Neural cell (in vitro differentiated cells): ENCODE results near the gene HLCS. TPM values are rescaled to one million over a fixed set of nuclear protein-coding genes. Genes with fewer than 3 reads are reported as not detected.

ENCODE experiments used
- H2AFZ ChIP-seq: fragments of 200-600, 300-800 bp; sonication (generic), shearing (Covaris generic); 2 replicates; pipeline ENCODE4 v1.6.0; 2014; ENCODE audit warnings: low read depth, mild to moderate bottlenecking, antibody characterized with exemption, low read length, moderate library complexity
- H3F3A ChIP-seq: fragments of 200-600 bp; shearing (Covaris generic); 2 replicates; pipeline ENCODE4 v1.6.1; 2016; ENCODE audit warnings: mild to moderate bottlenecking, moderate library complexity, mixed read lengths, antibody characterized with exemption, low read length; ENCODE audit not compliant: insufficient read depth, poor library complexity, severe bottlenecking
- H3K27ac ChIP-seq: fragments of 200-600, 300-800 bp; sonication (generic), shearing (Covaris generic); 2 replicates; pipeline ENCODE4 v1.5.1; 2014; ENCODE audit warnings: mild to moderate bottlenecking, low read length, moderate library complexity
- H3K27me3 ChIP-seq: fragments of 300-800, 200-600 bp; sonication (generic), shearing (Covaris generic); 2 replicates; pipeline ENCODE4 v1.6.0; 2014; ENCODE audit warnings: mild to moderate bottlenecking, low read depth, low read length, moderate library complexity; ENCODE audit not compliant: insufficient read depth
- H3K36me3 ChIP-seq: fragments of 300-800, 200-600 bp; sonication (generic), shearing (Covaris generic); 2 replicates; pipeline ENCODE4 v1.5.1; 2014; ENCODE audit warnings: mild to moderate bottlenecking, antibody characterized with exemption, low read length, moderate library complexity; ENCODE audit not compliant: insufficient read depth
- H3K4me2 ChIP-seq: fragments of 300-800, 200-600 bp; sonication (generic), shearing (Covaris generic); 2 replicates; pipeline ENCODE4 v1.6.0; 2014; ENCODE audit warnings: mild to moderate bottlenecking, low read length
- H3K4me3 ChIP-seq: fragments of 300-800, 200-600 bp; sonication (generic), shearing (Covaris generic); 2 replicates; pipeline ENCODE4 v1.5.1; 2014; ENCODE audit warnings: mild to moderate bottlenecking, low read length, moderate library complexity
- H3K79me2 ChIP-seq: fragments of 200-600 bp; shearing (Covaris generic); replicated peaks from 2 replicates; pipeline ENCODE4 v1.6.0; 2014; ENCODE audit warnings: mild to moderate bottlenecking, low read length, moderate library complexity; ENCODE audit not compliant: insufficient read depth
- H3K9ac ChIP-seq: fragments of 300-800, 200-600 bp; sonication (generic), shearing (Covaris generic); 2 replicates; pipeline ENCODE4 v1.6.1; 2016; ENCODE audit warnings: mild to moderate bottlenecking, low read length, mixed read lengths
- H3K9me2 ChIP-seq: fragments of 200-600 bp; shearing (Covaris generic); 2 replicates; pipeline ENCODE4 v1.6.1; 2016; ENCODE audit warnings: mild to moderate bottlenecking, low read length, mixed read lengths; ENCODE audit not compliant: insufficient read depth
- H3K9me3 ChIP-seq: fragments of 200-600, 300-800 bp; sonication (generic), shearing (Covaris generic); 2 replicates; pipeline ENCODE4 v1.6.1; 2016; ENCODE audit warnings: mild to moderate bottlenecking, mixed run types, low read length, moderate library complexity, mixed read lengths
- H4K20me1 ChIP-seq: fragments of 200-600 bp; shearing (Covaris generic); 2 replicates; pipeline ENCODE4 v1.6.1; 2016; ENCODE audit warnings: mild to moderate bottlenecking, mixed run types; ENCODE audit not compliant: insufficient read depth
- EP300 ChIP-seq: fragments of 450-650 bp; conservative IDR thresholded peaks from 2 replicates; pipeline ENCODE4 v1.6.1; 2014; ENCODE audit warnings: antibody characterized with exemption, mild to moderate bottlenecking, moderate library complexity; ENCODE audit not compliant: poor library complexity, severe bottlenecking
- EZH2 ChIP-seq: fragments of 200-600, 300-800 bp; shearing (Covaris generic), sonication (generic); IDR thresholded peaks from 2 replicates; pipeline ENCODE4 v1.6.1; 2014; ENCODE audit warnings: antibody characterized with exemption, low read length, borderline replicate concordance, mild to moderate bottlenecking; ENCODE audit not compliant: insufficient read depth, poor library complexity, severe bottlenecking
- MXI1 ChIP-seq: fragments of 450-650 bp; conservative IDR thresholded peaks from 2 replicates; pipeline ENCODE4 v1.6.1; 2014; ENCODE audit warnings: antibody characterized with exemption, mild to moderate bottlenecking; ENCODE audit not compliant: poor library complexity, severe bottlenecking
- POLR2AphosphoS5 ChIP-seq: IDR thresholded peaks from 2 replicates; pipeline ENCODE4 v1.6.1; 2012
- RAD21 ChIP-seq: fragments of 450-650 bp; conservative IDR thresholded peaks from 2 replicates; pipeline ENCODE4 v1.6.1; 2014; ENCODE audit warnings: antibody characterized with exemption, mild to moderate bottlenecking, moderate library complexity
- SMC3 ChIP-seq: fragments of 450-650 bp; conservative IDR thresholded peaks from 2 replicates; pipeline ENCODE4 v1.6.1; 2014; ENCODE audit warnings: antibody characterized with exemption, mild to moderate bottlenecking, moderate library complexity; ENCODE audit not compliant: poor library complexity
- TAF1 ChIP-seq: IDR thresholded peaks from 2 replicates; pipeline ENCODE4 v1.6.1; 2012; ENCODE audit warnings: low read depth
- polyA plus RNA-seq: library from polyadenylated mRNA; depleted of rRNA; stranded (reverse); fragments of >200 nt; gene quantifications from 2 replicates; pipeline ENCODE4 v1.2.3, GENCODE V29; 2014
- TF ChIP-seq, protein P1 (sequence below): fragments of 450-650 bp; IDR thresholded peaks from 2 replicates; pipeline ENCODE4 v1.5.1; 2014; ENCODE audit warnings: antibody characterized with exemption, mild to moderate bottlenecking, moderate library complexity; ENCODE audit not compliant: poor library complexity, severe bottlenecking
- TF ChIP-seq, protein P2 (sequence below): IDR thresholded peaks from 2 replicates; pipeline ENCODE4 v1.6.1; 2012; ENCODE audit warnings: borderline replicate concordance

Gene HLCS
- polyA plus RNA-seq, 1 donor from 2014 or later, result 12.1 TPM

DNA sequence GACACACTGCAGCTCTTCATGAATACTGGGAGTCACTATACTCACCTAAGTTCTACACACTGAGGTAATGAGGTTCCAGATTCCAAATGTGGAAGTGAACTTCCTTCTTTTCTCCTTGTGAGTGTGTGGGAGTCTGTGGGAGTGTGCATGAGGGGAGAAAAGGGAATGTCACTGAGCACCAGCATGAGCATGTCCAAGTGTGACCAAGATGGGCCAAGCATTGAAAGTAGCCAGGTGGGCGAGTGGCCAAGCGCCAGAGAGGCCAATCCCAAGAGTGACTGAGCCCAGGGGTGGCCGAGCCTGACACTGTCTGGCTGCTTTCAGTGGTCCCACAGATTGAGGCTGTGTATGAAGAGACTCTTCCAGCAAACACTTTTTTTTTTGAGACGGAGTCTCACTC is 132.3 kb downstream of the HLCS start:
- no peaks in the 10 kb centered on the region for H3K79me2 ChIP-seq
- H2AFZ ChIP-seq, result no peak overlapping the region
- no peak overlapping the region for H3K4me3 ChIP-seq
- no peaks in the 10 kb centered on the region for H3K9me3 ChIP-seq
- no peak overlapping the region for H3K4me2 ChIP-seq
- TF ChIP-seq EZH2 (no peak), SMC3 (no peak), RAD21 (no peak), MXI1 (no peak), TAF1 (no peak), EP300 (no peak), POLR2AphosphoS5 (no peak)
- TF ChIP-seq, protein P1, sequence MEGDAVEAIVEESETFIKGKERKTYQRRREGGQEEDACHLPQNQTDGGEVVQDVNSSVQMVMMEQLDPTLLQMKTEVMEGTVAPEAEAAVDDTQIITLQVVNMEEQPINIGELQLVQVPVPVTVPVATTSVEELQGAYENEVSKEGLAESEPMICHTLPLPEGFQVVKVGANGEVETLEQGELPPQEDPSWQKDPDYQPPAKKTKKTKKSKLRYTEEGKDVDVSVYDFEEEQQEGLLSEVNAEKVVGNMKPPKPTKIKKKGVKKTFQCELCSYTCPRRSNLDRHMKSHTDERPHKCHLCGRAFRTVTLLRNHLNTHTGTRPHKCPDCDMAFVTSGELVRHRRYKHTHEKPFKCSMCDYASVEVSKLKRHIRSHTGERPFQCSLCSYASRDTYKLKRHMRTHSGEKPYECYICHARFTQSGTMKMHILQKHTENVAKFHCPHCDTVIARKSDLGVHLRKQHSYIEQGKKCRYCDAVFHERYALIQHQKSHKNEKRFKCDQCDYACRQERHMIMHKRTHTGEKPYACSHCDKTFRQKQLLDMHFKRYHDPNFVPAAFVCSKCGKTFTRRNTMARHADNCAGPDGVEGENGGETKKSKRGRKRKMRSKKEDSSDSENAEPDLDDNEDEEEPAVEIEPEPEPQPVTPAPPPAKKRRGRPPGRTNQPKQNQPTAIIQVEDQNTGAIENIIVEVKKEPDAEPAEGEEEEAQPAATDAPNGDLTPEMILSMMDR, result no peak
- TF ChIP-seq, protein P2, sequence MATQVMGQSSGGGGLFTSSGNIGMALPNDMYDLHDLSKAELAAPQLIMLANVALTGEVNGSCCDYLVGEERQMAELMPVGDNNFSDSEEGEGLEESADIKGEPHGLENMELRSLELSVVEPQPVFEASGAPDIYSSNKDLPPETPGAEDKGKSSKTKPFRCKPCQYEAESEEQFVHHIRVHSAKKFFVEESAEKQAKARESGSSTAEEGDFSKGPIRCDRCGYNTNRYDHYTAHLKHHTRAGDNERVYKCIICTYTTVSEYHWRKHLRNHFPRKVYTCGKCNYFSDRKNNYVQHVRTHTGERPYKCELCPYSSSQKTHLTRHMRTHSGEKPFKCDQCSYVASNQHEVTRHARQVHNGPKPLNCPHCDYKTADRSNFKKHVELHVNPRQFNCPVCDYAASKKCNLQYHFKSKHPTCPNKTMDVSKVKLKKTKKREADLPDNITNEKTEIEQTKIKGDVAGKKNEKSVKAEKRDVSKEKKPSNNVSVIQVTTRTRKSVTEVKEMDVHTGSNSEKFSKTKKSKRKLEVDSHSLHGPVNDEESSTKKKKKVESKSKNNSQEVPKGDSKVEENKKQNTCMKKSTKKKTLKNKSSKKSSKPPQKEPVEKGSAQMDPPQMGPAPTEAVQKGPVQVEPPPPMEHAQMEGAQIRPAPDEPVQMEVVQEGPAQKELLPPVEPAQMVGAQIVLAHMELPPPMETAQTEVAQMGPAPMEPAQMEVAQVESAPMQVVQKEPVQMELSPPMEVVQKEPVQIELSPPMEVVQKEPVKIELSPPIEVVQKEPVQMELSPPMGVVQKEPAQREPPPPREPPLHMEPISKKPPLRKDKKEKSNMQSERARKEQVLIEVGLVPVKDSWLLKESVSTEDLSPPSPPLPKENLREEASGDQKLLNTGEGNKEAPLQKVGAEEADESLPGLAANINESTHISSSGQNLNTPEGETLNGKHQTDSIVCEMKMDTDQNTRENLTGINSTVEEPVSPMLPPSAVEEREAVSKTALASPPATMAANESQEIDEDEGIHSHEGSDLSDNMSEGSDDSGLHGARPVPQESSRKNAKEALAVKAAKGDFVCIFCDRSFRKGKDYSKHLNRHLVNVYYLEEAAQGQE, result no peak
- no peaks in the 10 kb centered on the region for H3K27me3 ChIP-seq
- H3K9me2 ChIP-seq, result no peaks in the 10 kb centered on the region
- no peak overlapping the region for H3K9ac ChIP-seq
- H4K20me1 ChIP-seq, result no peaks in the 10 kb centered on the region
- no peaks in the 10 kb centered on the region for H3F3A ChIP-seq
- no peak overlapping the region for H3K27ac ChIP-seq
- H3K36me3 ChIP-seq, result no peaks in the 10 kb centered on the region

DNA sequence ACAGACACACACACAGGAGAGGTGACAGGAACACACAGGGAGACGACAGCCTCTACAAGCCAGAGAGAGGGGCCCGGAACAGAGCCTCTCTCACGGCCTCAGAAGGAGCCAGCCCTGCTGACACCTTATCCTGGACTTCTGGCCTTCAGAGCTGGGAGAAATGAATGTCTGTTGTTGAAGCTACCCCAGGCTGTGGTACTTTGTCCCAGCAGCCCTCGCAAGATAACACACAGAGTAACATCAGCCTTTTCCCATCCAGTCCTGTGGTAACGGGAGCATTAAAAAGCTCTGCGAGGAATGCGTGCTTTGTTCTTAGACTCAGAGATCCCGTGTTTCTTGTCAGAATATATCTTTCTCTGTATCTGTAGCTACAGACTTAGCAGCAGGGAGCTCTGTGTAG is 136.4 kb downstream of the HLCS start:
- H3K9ac ChIP-seq, result no peak overlapping the region
- TF ChIP-seq, protein P1, result no peak
- TF ChIP-seq SMC3 (no peak), TAF1 (no peak), EP300 (no peak), EZH2 (no peak), MXI1 (no peak), POLR2AphosphoS5 (no peak), RAD21 (no peak)
- TF ChIP-seq, protein P2, result no peak
- no peaks in the 10 kb centered on the region for H3K36me3 ChIP-seq
- no peaks in the 10 kb centered on the region for H3K9me3 ChIP-seq
- H3F3A ChIP-seq, result no peaks in the 10 kb centered on the region
- no peaks in the 10 kb centered on the region for H3K9me2 ChIP-seq
- no peak overlapping the region for H2AFZ ChIP-seq
- H3K27me3 ChIP-seq, result peaks cover 5% of the 10 kb centered on the region
- no peaks in the 10 kb centered on the region for H3K79me2 ChIP-seq
- no peak overlapping the region for H3K4me2 ChIP-seq
- H4K20me1 ChIP-seq, result no peaks in the 10 kb centered on the region
- no peak overlapping the region for H3K4me3 ChIP-seq
- H3K27ac ChIP-seq, result no peak overlapping the region
